ENCODE results near the gene AQP3. TPM values are rescaled to one million over a fixed set of nuclear protein-coding genes. Genes with fewer than 3 reads are reported as not detected.

AQP3 gene
- total RNA-seq, 2 experiments from 2014 or later: 1.2 to 2.6 TPM

GRCh38 chr9:33439731-33440130 is 7.7 kb downstream of the AQP3 start:
- H3K9me3 Mint-ChIP-seq: no peaks in the 10 kb centered on the region
- H3K36me3 Mint-ChIP-seq (ENCODE audit: low read depth): no peaks in the 10 kb centered on the region
- peaks cover 1% of the 10 kb centered on the region for H3K4me1 Mint-ChIP-seq (ENCODE audit: low read depth)
- POLR2A ChIA-PET: interaction anchor here (1.1 kb wide), 1 partner anchor 11 kb away, joined by 3 read pairs; no protein-coding TSS in a partner anchor
- CTCF ChIA-PET: interaction anchor here (1.7 kb wide), 1 partner anchor 24 kb away, joined by 7 read pairs; no protein-coding TSS in a partner anchor
- H3K4me3 Mint-ChIP-seq: no peak overlapping the region
- intact Hi-C loops (cut with micrococcal nuclease): no loop called here
- no peak overlapping the region for H3K27ac Mint-ChIP-seq
- H3K27me3 Mint-ChIP-seq: no peaks in the 10 kb centered on the region
- ATAC-seq: no peak
- TF ChIP-seq, protein P1, sequence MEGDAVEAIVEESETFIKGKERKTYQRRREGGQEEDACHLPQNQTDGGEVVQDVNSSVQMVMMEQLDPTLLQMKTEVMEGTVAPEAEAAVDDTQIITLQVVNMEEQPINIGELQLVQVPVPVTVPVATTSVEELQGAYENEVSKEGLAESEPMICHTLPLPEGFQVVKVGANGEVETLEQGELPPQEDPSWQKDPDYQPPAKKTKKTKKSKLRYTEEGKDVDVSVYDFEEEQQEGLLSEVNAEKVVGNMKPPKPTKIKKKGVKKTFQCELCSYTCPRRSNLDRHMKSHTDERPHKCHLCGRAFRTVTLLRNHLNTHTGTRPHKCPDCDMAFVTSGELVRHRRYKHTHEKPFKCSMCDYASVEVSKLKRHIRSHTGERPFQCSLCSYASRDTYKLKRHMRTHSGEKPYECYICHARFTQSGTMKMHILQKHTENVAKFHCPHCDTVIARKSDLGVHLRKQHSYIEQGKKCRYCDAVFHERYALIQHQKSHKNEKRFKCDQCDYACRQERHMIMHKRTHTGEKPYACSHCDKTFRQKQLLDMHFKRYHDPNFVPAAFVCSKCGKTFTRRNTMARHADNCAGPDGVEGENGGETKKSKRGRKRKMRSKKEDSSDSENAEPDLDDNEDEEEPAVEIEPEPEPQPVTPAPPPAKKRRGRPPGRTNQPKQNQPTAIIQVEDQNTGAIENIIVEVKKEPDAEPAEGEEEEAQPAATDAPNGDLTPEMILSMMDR (IDR thresholded peaks at IDR 0.05): no peak
- DNase-seq: no peak

- intact Hi-C loops (cut with micrococcal nuclease): no loop called here
- DNase-seq (no peak), ATAC-seq (no peak)
- TF ChIP-seq, protein P1 (IDR thresholded peaks at IDR 0.05): no peak
- Mint-ChIP-seq H3K9me3 (no peaks in the 10 kb centered on the region), H3K36me3 (ENCODE audit: low read depth) (no peaks in the 10 kb centered on the region), H3K4me1 (ENCODE audit: low read depth) (peaks cover 3% of the 10 kb centered on the region), H3K27me3 (no peaks in the 10 kb centered on the region), H3K27ac (no peak overlapping the region), H3K4me3 (no peak overlapping the region)
- CTCF ChIA-PET: interaction anchor here (1.7 kb wide), 1 partner anchor 24 kb away, joined by 7 read pairs; no protein-coding TSS in a partner anchor
- POLR2A ChIA-PET: no interaction called here
Observed at GRCh38 chr9:33438926-33439680, 8.3 kb downstream of the AQP3 start.

GRCh38 chr9:33437898-33438297 is 9.5 kb downstream of the AQP3 start:
- POLR2A ChIA-PET: interaction anchor here (0.8 kb wide), 1 partner anchor 22 kb away, joined by 3 read pairs; no protein-coding TSS in a partner anchor
- H3K27ac Mint-ChIP-seq: no peak overlapping the region

GRCh38 chr9:33437205-33437604 is 10.2 kb downstream of the AQP3 start:
- intact Hi-C loops (cut with micrococcal nuclease): no loop called here
- POLR2A ChIA-PET: no interaction called here
- Mint-ChIP-seq H3K36me3 (ENCODE audit: low read depth) (no peaks in the 10 kb centered on the region), H3K27ac (no peak overlapping the region), H3K4me1 (ENCODE audit: low read depth) (peaks cover 3% of the 10 kb centered on the region), H3K4me3 (no peak overlapping the region), H3K27me3 (no peaks in the 10 kb centered on the region), H3K9me3 (no peaks in the 10 kb centered on the region)
- DNase-seq: no peak
- TF ChIP-seq, protein P1 (IDR thresholded peaks at IDR 0.05): no peak
- CTCF ChIA-PET: interaction anchor here (2.0 kb wide), 2 partner anchors 22 to 62 kb away, joined by 8 to 9 read pairs; no protein-coding TSS in a partner anchor
- no peak for ATAC-seq

More at GRCh38 chr9:33437898-33438297, 9.5 kb downstream of the AQP3 start:
- Mint-ChIP-seq H3K9me3 (no peaks in the 10 kb centered on the region), H3K4me3 (no peak overlapping the region), H3K36me3 (ENCODE audit: low read depth) (no peaks in the 10 kb centered on the region), H3K27me3 (no peaks in the 10 kb centered on the region), H3K4me1 (ENCODE audit: low read depth) (peaks cover 3% of the 10 kb centered on the region)
- CTCF ChIA-PET: interaction anchor here (2.0 kb wide), 2 partner anchors 22 to 63 kb away, joined by 8 to 9 read pairs; no protein-coding TSS in a partner anchor
- TF ChIP-seq, protein P1 (IDR thresholded peaks at IDR 0.05): no peak
- intact Hi-C loops (cut with micrococcal nuclease): no loop called here
- DNase-seq (no peak), ATAC-seq (no peak)

DNA sequence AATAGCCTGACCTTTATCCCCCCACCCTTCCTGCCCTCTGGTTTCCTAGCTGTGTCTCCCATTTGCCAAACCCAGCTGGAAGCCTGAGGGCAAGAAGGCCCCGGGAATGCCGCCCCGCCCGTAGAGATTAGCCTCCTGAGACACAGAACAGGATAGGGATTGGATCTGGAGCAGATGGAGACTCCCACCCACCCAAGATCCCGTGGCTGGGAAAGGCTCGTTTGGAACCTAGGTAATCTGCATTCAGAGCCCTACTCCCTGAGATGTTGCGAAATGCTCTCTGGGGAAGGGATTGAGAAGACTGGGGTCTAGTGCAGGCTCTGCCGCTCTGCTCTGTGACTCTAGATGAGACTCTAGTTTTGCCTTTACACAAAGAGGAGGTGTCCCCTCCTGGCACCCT is 10.9 kb downstream of the AQP3 start:
- no peaks in the 10 kb centered on the region for H3K27me3 Mint-ChIP-seq
- H3K27ac Mint-ChIP-seq: no peak overlapping the region
- ChIA-PET CTCF (interaction anchor here (2.0 to 2.1 kb wide), 3 partner anchors 21 to 62 kb away, joined by 7 to 9 read pairs (median 8); no protein-coding TSS in a partner anchor), POLR2A (interaction anchor here (1.0 kb wide), 1 partner anchor 11 kb away, joined by 3 read pairs; the partner anchor contains the start of gene AQP3)
- H3K9me3 Mint-ChIP-seq: no peaks in the 10 kb centered on the region
- no peak overlapping the region for H3K4me3 Mint-ChIP-seq
- no peaks in the 10 kb centered on the region for H3K36me3 Mint-ChIP-seq (ENCODE audit: low read depth)
- TF ChIP-seq, protein P1 (IDR thresholded peaks at IDR 0.05): no peak
- no peak for DNase-seq
- intact Hi-C loops (cut with micrococcal nuclease): no loop called here
- ATAC-seq: no peak
- peaks cover 3% of the 10 kb centered on the region for H3K4me1 Mint-ChIP-seq (ENCODE audit: low read depth)

Data from activated CD8-positive, alpha-beta T cell treated with anti-CD3 and anti-CD28 coated beads for 36 hours (primary cell).